Measurements from ENCODE around the gene PPM1B.
A peak's percentile ranks its signal among the peaks of the same experiment; 100 is the strongest.
"Not testable (repeated sequence)": the region's sequence is repeated elsewhere in the genome, so short reads cannot be mapped to it uniquely, and the experiment has no call there.

The PPM1B gene

DNA sequence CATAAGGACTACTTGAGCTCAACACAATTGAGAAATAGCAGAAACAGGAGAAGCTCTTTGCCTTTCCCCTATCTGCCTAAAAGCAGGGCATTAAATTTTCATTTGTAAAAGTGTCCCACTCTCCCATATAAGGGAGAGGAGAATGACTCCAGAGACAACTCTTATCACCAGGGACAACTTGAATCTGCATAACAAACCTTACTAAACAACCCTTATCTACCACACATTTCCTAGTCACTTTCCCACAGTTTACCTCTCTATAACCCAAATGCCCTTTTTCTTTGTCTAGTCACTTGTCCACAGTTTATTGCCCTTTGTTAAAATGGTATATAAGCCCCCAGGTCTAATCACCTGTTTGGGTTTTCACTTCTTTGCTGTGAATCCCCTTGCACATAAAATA lies 37.5 kb upstream of the PPM1B start:
- ChIA-PET CTCF (no interaction called here), POLR2A (interaction anchor here (0.6 kb wide), 1 partner anchor 803 kb away, joined by 3 read pairs; no protein-coding TSS in a partner anchor)
- peaks cover 2 to 25% (median 10%) of the 10 kb centered on the region in 4 experiments for H3K4me1 ChIP-seq (ENCODE audit: control extremely low read depth in 1 of 4, control insufficient read depth in 4 of 4, insufficient read depth in 4 of 4, low read length in 3 of 4)
- H3K4me3 ChIP-seq (ENCODE audit: control insufficient read depth in 1 of 7, extremely low read depth in 1 of 7, insufficient read depth in 4 of 7, low read depth in 2 of 7, low read length in 6 of 7), result no peak overlapping the region
- peaks cover 0 to 12% (median 0%) of the 10 kb centered on the region in 5 experiments for H3K9me3 ChIP-seq (ENCODE audit: control extremely low read depth in 1 of 5, control insufficient read depth in 4 of 5, insufficient read depth in 2 of 5, low read depth in 1 of 5, low read length in 4 of 5)
- H3K27ac ChIP-seq (ENCODE audit: insufficient read depth in 1 of 2, low read depth in 1 of 2, low read length in 2 of 2, poor library complexity in 1 of 2, severe bottlenecking in 2 of 2), result no peak overlapping the region
- H3K36me3 ChIP-seq (ENCODE audit: control insufficient read depth in 4 of 4, insufficient read depth in 4 of 4, low read length in 3 of 4), result no peaks in the 10 kb centered on the region
- H3K27me3 ChIP-seq (replicated peaks in 2 of 5; ENCODE audit: control insufficient read depth in 4 of 5, insufficient read depth in 5 of 5, low read length in 4 of 5), result no peaks in the 10 kb centered on the region
- no peak for DNase-seq

DNA sequence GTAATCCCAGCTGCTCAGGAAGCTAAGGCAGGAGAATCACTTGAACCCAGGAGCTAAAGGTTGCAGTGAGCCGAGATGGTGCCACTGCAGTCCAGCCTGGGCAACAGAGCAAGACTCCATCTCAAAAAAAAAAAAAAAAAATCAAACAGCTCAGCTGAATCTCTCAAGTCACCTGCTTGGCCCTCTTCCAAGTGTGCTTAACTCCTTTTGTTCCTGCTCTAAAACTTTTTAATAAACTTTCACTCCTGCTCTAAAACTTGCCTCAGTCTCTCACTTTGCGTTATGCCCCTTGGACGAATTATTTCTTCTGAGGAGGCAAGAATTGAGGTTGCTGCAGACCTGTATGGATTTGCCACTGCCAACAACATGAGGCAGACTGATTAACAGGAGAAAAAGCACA lies 35.1 kb upstream of the PPM1B start:
- Histone ChIP-seq H3K9me3 (ENCODE audit: control extremely low read depth in 1 of 5, control insufficient read depth in 4 of 5, insufficient read depth in 2 of 5, low read depth in 1 of 5, low read length in 4 of 5) (peaks cover 0 to 12% (median 0%) of the 10 kb centered on the region in 5 experiments), H3K4me1 (ENCODE audit: control extremely low read depth in 1 of 4, control insufficient read depth in 4 of 4, insufficient read depth in 4 of 4, low read length in 3 of 4) (peaks cover 2 to 18% (median 7%) of the 10 kb centered on the region in 4 experiments)
- H3K27me3 ChIP-seq (replicated peaks in 2 of 5; ENCODE audit: control insufficient read depth in 4 of 5, insufficient read depth in 5 of 5, low read length in 4 of 5); H3K4me3 ChIP-seq (ENCODE audit: control insufficient read depth in 1 of 7, extremely low read depth in 1 of 7, insufficient read depth in 4 of 7, low read depth in 2 of 7, low read length in 6 of 7); H3K27ac ChIP-seq (ENCODE audit: insufficient read depth in 1 of 2, low read depth in 1 of 2, low read length in 2 of 2, poor library complexity in 1 of 2, severe bottlenecking in 2 of 2); POLR2A ChIA-PET; CTCF ChIA-PET; H3K36me3 ChIP-seq (ENCODE audit: control insufficient read depth in 4 of 4, insufficient read depth in 4 of 4, low read length in 3 of 4): not testable (repeated sequence)
- DNase-seq, result peak in 2 of 3 donors; percentile 40 to 52
- 95% methylated on average over 3 of the region's 3 CpGs for WGBS (ENCODE audit: insufficient coverage)

DNA sequence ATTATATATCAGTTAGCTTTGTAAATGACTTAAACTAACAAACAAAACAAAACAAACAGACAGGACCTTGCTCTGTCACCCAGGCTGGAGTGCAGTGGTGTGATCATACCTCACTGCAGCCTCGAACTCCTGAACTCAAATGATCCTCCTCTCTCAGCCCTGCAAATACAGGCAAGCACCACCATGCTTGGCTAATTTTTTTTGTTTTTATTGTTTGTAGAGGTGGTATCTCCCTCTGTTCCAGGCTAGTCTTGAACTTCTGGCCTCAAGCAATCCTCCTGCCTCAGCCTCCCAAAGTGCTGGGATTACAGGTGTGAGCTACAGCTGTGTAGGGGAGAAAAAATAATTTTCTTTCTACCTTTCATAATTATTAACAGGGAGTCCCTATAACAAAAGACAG lies 33.8 kb upstream of the PPM1B start:
- ChIA-PET POLR2A (no interaction called here), CTCF (no interaction called here)
- H3K9me3 ChIP-seq (ENCODE audit: control extremely low read depth in 1 of 5, control insufficient read depth in 4 of 5, insufficient read depth in 2 of 5, low read depth in 1 of 5, low read length in 4 of 5), result peaks cover 0 to 12% (median 0%) of the 10 kb centered on the region in 5 experiments
- H3K36me3 ChIP-seq (ENCODE audit: control insufficient read depth in 4 of 4, insufficient read depth in 4 of 4, low read length in 3 of 4), result no peaks in the 10 kb centered on the region
- no CpG with 5 or more reads among the region's 1 CpG for WGBS (ENCODE audit: insufficient coverage)
- no peak overlapping the region for H3K27ac ChIP-seq (ENCODE audit: insufficient read depth in 1 of 2, low read depth in 1 of 2, low read length in 2 of 2, poor library complexity in 1 of 2, severe bottlenecking in 2 of 2)
- no peak for DNase-seq
- no peak overlapping the region for H3K4me3 ChIP-seq (ENCODE audit: control insufficient read depth in 1 of 7, extremely low read depth in 1 of 7, insufficient read depth in 4 of 7, low read depth in 2 of 7, low read length in 6 of 7)
- H3K4me1 ChIP-seq (ENCODE audit: control extremely low read depth in 1 of 4, control insufficient read depth in 4 of 4, insufficient read depth in 4 of 4, low read length in 3 of 4), result peaks cover 2 to 16% (median 7%) of the 10 kb centered on the region in 4 experiments
- no peaks in the 10 kb centered on the region for H3K27me3 ChIP-seq (replicated peaks in 2 of 5; ENCODE audit: control insufficient read depth in 4 of 5, insufficient read depth in 5 of 5, low read length in 4 of 5)

DNA sequence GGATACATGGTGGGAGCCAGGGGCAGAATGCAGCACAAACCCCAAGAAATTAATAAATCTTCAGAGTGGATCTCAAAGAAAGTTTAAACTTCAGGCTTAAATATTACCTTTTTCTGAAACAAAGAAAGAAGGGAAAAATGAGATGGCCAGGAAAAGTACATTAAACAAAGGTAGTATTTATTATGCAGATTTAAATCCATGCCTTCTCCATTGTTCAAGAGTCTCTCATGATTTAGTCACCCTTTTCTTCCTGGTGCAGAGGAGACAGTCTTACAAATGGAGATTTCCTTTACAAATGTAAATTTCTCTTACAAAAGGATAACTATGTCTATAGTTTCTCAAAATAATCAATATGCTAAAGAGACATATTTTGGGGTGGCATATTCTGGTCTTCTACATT lies 33.4 kb upstream of the PPM1B start:
- POLR2A ChIA-PET, result no interaction called here
- no peaks in the 10 kb centered on the region for H3K36me3 ChIP-seq (ENCODE audit: control insufficient read depth in 4 of 4, insufficient read depth in 4 of 4, low read length in 3 of 4)
- no peak for DNase-seq
- no peak overlapping the region for H3K4me3 ChIP-seq (ENCODE audit: control insufficient read depth in 1 of 7, extremely low read depth in 1 of 7, insufficient read depth in 4 of 7, low read depth in 2 of 7, low read length in 6 of 7)
- no peak overlapping the region for H3K27ac ChIP-seq (ENCODE audit: insufficient read depth in 1 of 2, low read depth in 1 of 2, low read length in 2 of 2, poor library complexity in 1 of 2, severe bottlenecking in 2 of 2)
- peaks cover 2 to 11% (median 7%) of the 10 kb centered on the region in 4 experiments for H3K4me1 ChIP-seq (ENCODE audit: control extremely low read depth in 1 of 4, control insufficient read depth in 4 of 4, insufficient read depth in 4 of 4, low read length in 3 of 4)
- peaks cover 0 to 12% (median 0%) of the 10 kb centered on the region in 5 experiments for H3K9me3 ChIP-seq (ENCODE audit: control extremely low read depth in 1 of 5, control insufficient read depth in 4 of 5, insufficient read depth in 2 of 5, low read depth in 1 of 5, low read length in 4 of 5)
- no peaks in the 10 kb centered on the region for H3K27me3 ChIP-seq (replicated peaks in 2 of 5; ENCODE audit: control insufficient read depth in 4 of 5, insufficient read depth in 5 of 5, low read length in 4 of 5)
- CTCF ChIA-PET, result no interaction called here

DNA sequence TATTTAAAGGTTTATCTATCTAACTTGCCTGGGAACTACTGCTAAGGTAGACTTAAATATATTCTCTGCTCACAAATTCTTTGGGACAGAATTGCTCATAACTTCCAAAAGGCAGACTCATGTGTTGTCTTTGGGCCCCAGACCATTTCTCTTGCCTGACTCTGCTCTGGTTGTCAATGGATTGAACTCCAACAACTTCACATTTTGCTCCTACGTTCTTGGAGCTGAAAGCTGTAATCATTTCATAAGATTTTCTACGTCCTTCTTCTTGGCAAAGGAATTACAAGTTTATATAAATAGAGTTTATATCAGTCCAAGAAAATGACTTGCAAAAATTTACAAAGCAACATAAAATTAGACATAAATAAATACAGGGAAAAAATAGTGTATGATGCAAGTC lies 32.9 kb upstream of the PPM1B start:
- POLR2A ChIA-PET, result no interaction called here
- CTCF ChIA-PET, result no interaction called here
- no peak overlapping the region for H3K27ac ChIP-seq (ENCODE audit: insufficient read depth in 1 of 2, low read depth in 1 of 2, low read length in 2 of 2, poor library complexity in 1 of 2, severe bottlenecking in 2 of 2)

DNA sequence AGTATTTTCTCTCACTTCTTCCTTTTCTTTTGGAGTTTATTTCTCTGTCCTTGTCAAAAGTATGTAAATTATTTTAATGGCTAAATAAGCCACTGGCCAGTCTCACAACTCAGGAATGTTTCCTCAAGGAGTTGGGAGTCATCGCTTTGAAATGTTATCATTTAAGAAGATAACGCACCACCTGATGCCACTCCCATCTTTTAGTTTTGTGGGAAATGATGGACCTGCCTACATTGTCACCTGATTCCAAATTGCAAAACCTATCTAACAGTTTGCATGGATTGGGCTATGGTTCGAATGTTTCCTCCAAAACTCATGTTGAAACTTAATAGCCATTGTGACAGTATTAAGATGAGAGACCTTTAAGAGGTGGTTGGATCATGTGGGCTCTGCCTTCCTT lies 32.4 kb upstream of the PPM1B start:
- H3K9me3 ChIP-seq (ENCODE audit: control extremely low read depth in 1 of 5, control insufficient read depth in 4 of 5, insufficient read depth in 2 of 5, low read depth in 1 of 5, low read length in 4 of 5), result peaks cover 0 to 11% (median 0%) of the 10 kb centered on the region in 5 experiments
- no peaks in the 10 kb centered on the region for H3K36me3 ChIP-seq (ENCODE audit: control insufficient read depth in 4 of 4, insufficient read depth in 4 of 4, low read length in 3 of 4)
- H3K27me3 ChIP-seq (replicated peaks in 2 of 5; ENCODE audit: control insufficient read depth in 4 of 5, insufficient read depth in 5 of 5, low read length in 4 of 5), result no peaks in the 10 kb centered on the region
- H3K27ac ChIP-seq (ENCODE audit: insufficient read depth in 1 of 2, low read depth in 1 of 2, low read length in 2 of 2, poor library complexity in 1 of 2, severe bottlenecking in 2 of 2), result no peak overlapping the region
- WGBS (ENCODE audit: insufficient coverage), result 100% methylated on average over 2 of the region's 3 CpGs
- H3K4me3 ChIP-seq (ENCODE audit: control insufficient read depth in 1 of 7, extremely low read depth in 1 of 7, insufficient read depth in 4 of 7, low read depth in 2 of 7, low read length in 6 of 7), result no peak overlapping the region
- peaks cover 0 to 2% (median 0%) of the 10 kb centered on the region in 4 experiments for H3K4me1 ChIP-seq (ENCODE audit: control extremely low read depth in 1 of 4, control insufficient read depth in 4 of 4, insufficient read depth in 4 of 4, low read length in 3 of 4)
- CTCF ChIA-PET, result no interaction called here
- POLR2A ChIA-PET, result no interaction called here
- DNase-seq, result no peak

More for the DNA sequence above, 32.9 kb upstream of the PPM1B start:
- WGBS (ENCODE audit: insufficient coverage), result no CpG with 5 or more reads among the region's 2 CpGs
- no peak for DNase-seq
- Histone ChIP-seq H3K4me3 (ENCODE audit: control insufficient read depth in 1 of 7, extremely low read depth in 1 of 7, insufficient read depth in 4 of 7, low read depth in 2 of 7, low read length in 6 of 7) (no peak overlapping the region), H3K36me3 (ENCODE audit: control insufficient read depth in 4 of 4, insufficient read depth in 4 of 4, low read length in 3 of 4) (no peaks in the 10 kb centered on the region), H3K9me3 (ENCODE audit: control extremely low read depth in 1 of 5, control insufficient read depth in 4 of 5, insufficient read depth in 2 of 5, low read depth in 1 of 5, low read length in 4 of 5) (peaks cover 0 to 12% (median 0%) of the 10 kb centered on the region in 5 experiments), H3K4me1 (ENCODE audit: control extremely low read depth in 1 of 4, control insufficient read depth in 4 of 4, insufficient read depth in 4 of 4, low read length in 3 of 4) (peaks cover 0 to 6% (median 2%) of the 10 kb centered on the region in 4 experiments), H3K27me3 (replicated peaks in 2 of 5; ENCODE audit: control insufficient read depth in 4 of 5, insufficient read depth in 5 of 5, low read length in 4 of 5) (no peaks in the 10 kb centered on the region)

DNA sequence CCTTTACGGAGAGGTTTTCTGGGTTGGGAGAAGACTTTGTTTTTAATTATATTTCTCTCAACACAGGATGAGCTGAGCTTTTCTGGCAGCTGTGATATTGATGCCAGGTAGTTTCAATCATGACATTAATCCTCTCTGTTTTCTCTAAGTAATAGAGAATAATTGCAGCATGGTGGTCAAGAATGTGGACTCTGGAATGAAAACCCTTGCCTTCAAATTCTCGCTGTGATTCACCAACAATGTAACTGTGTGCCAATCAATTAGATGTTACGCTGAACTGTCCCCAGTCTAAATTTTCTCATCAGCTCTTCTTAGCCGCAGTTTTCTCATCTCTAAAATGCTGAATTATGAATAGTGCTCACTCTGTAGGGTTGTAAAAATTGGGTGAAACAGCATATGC lies 31.6 kb upstream of the PPM1B start:
- WGBS (ENCODE audit: insufficient coverage), result 100% methylated on average over 1 of the region's 4 CpGs
- Histone ChIP-seq H3K27me3 (replicated peaks in 2 of 5; ENCODE audit: control insufficient read depth in 4 of 5, insufficient read depth in 5 of 5, low read length in 4 of 5) (no peaks in the 10 kb centered on the region), H3K4me1 (ENCODE audit: control extremely low read depth in 1 of 4, control insufficient read depth in 4 of 4, insufficient read depth in 4 of 4, low read length in 3 of 4) (no peaks in the 10 kb centered on the region), H3K9me3 (ENCODE audit: control extremely low read depth in 1 of 5, control insufficient read depth in 4 of 5, insufficient read depth in 2 of 5, low read depth in 1 of 5, low read length in 4 of 5) (peaks cover 0 to 6% (median 0%) of the 10 kb centered on the region in 5 experiments), H3K27ac (ENCODE audit: insufficient read depth in 1 of 2, low read depth in 1 of 2, low read length in 2 of 2, poor library complexity in 1 of 2, severe bottlenecking in 2 of 2) (no peak overlapping the region), H3K4me3 (ENCODE audit: control insufficient read depth in 1 of 7, extremely low read depth in 1 of 7, insufficient read depth in 4 of 7, low read depth in 2 of 7, low read length in 6 of 7) (no peak overlapping the region), H3K36me3 (ENCODE audit: control insufficient read depth in 4 of 4, insufficient read depth in 4 of 4, low read length in 3 of 4) (no peaks in the 10 kb centered on the region)
- CTCF ChIA-PET, result no interaction called here
- POLR2A ChIA-PET, result no interaction called here
- no peak for DNase-seq

Data from common myeloid progenitor, CD34-positive (primary cell).